Neural progenitor cell (in vitro differentiated cells): ENCODE results near the gene CDH13. TPM values are rescaled to one million over a fixed set of nuclear protein-coding genes. Genes with fewer than 3 reads are reported as not detected.

ENCODE experiments used
- DNase-seq: peaks from one replicate; pipeline ENCODE4 v3.0.0-alpha.2; 2016; ENCODE audit warnings: low spot score
- H2AFZ ChIP-seq: fragments of 200-600 bp; sonication (generic); replicated peaks from 2 replicates; pipeline ENCODE4 v1.6.1; 2016; ENCODE audit warnings: antibody characterized with exemption
- H3F3A ChIP-seq: fragments of 200-600 bp; sonication (generic); 2 replicates; pipeline ENCODE4 v1.6.1; 2016; ENCODE audit warnings: antibody characterized with exemption, low read depth
- H3K27ac ChIP-seq: fragments of 200-600 bp; sonication (generic); 2 replicates; pipeline ENCODE4 v1.5.1; 2016; ENCODE audit warnings: mild to moderate bottlenecking
- H3K27me3 ChIP-seq: fragments of 200-600 bp; sonication (generic); 2 replicates; pipeline ENCODE4 v1.6.1; 2016; ENCODE audit warnings: mild to moderate bottlenecking, moderate library complexity
- H3K36me3 ChIP-seq: fragments of 200-600 bp; sonication (generic); 2 replicates; pipeline ENCODE4 v1.5.1; 2016
- H3K4me1 ChIP-seq: fragments of 200-600 bp; sonication (generic); 2 replicates; pipeline ENCODE4 v1.6.1; 2016; ENCODE audit warnings: mixed run types
- H3K4me2 ChIP-seq: fragments of 200-600 bp; sonication (generic); 2 replicates; pipeline ENCODE4 v1.6.1; 2016
- H3K4me3 ChIP-seq: fragments of 200-600 bp; sonication (generic); 2 replicates; pipeline ENCODE4 v1.5.1; 2016
- H3K79me2 ChIP-seq: fragments of 200-600 bp; sonication (generic); 2 replicates; pipeline ENCODE4 v1.6.1; 2016; ENCODE audit warnings: low read depth
- H3K9ac ChIP-seq: fragments of 200-600 bp; sonication (generic); 2 replicates; pipeline ENCODE4 v1.6.1; 2016
- H3K9me3 ChIP-seq: fragments of 200-600 bp; sonication (generic); 2 replicates; pipeline ENCODE4 v1.5.1; 2016; ENCODE audit warnings: low read depth
- H4K20me1 ChIP-seq: fragments of 200-600 bp; sonication (generic); 2 replicates; pipeline ENCODE4 v1.6.1; 2016; ENCODE audit warnings: low read depth
- H3K27ac Mint-ChIP-seq: 3 replicates; pipeline ENCODE4 v1.8.0; 2021; ENCODE audit warnings: mixed read lengths
- H3K27me3 Mint-ChIP-seq: 2 replicates; pipeline ENCODE4 v1.8.0; 2022; ENCODE audit warnings: low read depth, mild to moderate bottlenecking, inconsistent platforms, moderate library complexity, mixed read lengths; ENCODE audit not compliant: insufficient read depth
- H3K36me3 Mint-ChIP-seq: 3 replicates; pipeline ENCODE4 v1.8.0; 2021; ENCODE audit warnings: mixed read lengths
- H3K4me1 Mint-ChIP-seq: 3 replicates; pipeline ENCODE4 v1.8.0; 2021; ENCODE audit warnings: mixed read lengths
- H3K4me3 Mint-ChIP-seq: 3 replicates; pipeline ENCODE4 v1.8.0; 2021; ENCODE audit warnings: mild to moderate bottlenecking, moderate library complexity, mixed read lengths
- H3K9me3 Mint-ChIP-seq: 3 replicates; pipeline ENCODE4 v1.8.0; 2020; ENCODE audit warnings: mixed read lengths
- EZH2 ChIP-seq: fragments of 200-600 bp; sonication (generic); IDR thresholded peaks from 2 replicates; pipeline ENCODE4 v1.6.1; 2017; ENCODE audit warnings: antibody characterized with exemption, mild to moderate bottlenecking, moderate library complexity
- EZH2phosphoT487 ChIP-seq: fragments of 200-600 bp; sonication (generic); IDR thresholded peaks from 2 replicates; pipeline ENCODE4 v1.6.1; 2017; ENCODE audit warnings: antibody characterized with exemption
- total RNA-seq: library from RNA; depleted of rRNA; stranded (reverse); fragments of >200 nt; gene quantifications from 2 replicates; pipeline ENCODE4 v1.2.3, GENCODE V29; 2015; ENCODE audit warnings: low replicate concordance
- TF ChIP-seq, protein P1 (sequence below): fragments of 200-600 bp; sonication (generic); IDR thresholded peaks from 2 replicates; pipeline ENCODE4 v1.5.1; 2017; ENCODE audit warnings: antibody characterized with exemption, mild to moderate bottlenecking

Gene CDH13
- total RNA-seq, 1 donor from 2014 or later, result 3.0 TPM

- TF ChIP-seq, protein P1, sequence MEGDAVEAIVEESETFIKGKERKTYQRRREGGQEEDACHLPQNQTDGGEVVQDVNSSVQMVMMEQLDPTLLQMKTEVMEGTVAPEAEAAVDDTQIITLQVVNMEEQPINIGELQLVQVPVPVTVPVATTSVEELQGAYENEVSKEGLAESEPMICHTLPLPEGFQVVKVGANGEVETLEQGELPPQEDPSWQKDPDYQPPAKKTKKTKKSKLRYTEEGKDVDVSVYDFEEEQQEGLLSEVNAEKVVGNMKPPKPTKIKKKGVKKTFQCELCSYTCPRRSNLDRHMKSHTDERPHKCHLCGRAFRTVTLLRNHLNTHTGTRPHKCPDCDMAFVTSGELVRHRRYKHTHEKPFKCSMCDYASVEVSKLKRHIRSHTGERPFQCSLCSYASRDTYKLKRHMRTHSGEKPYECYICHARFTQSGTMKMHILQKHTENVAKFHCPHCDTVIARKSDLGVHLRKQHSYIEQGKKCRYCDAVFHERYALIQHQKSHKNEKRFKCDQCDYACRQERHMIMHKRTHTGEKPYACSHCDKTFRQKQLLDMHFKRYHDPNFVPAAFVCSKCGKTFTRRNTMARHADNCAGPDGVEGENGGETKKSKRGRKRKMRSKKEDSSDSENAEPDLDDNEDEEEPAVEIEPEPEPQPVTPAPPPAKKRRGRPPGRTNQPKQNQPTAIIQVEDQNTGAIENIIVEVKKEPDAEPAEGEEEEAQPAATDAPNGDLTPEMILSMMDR, result peak; percentile 47
- TF ChIP-seq EZH2 (no peak), EZH2phosphoT487 (no peak)
- Histone ChIP-seq H2AFZ (no peak overlapping the region), H3F3A (no peaks in the 10 kb centered on the region), H3K4me2 (no peak overlapping the region), H3K79me2 (no peaks in the 10 kb centered on the region), H4K20me1 (no peaks in the 10 kb centered on the region), H3K27ac (no peak overlapping the region), H3K9me3 (no peaks in the 10 kb centered on the region), H3K27me3 (no peaks in the 10 kb centered on the region), H3K4me3 (no peak overlapping the region), H3K4me1 (peaks cover 6% of the 10 kb centered on the region), H3K36me3 (no peaks in the 10 kb centered on the region), H3K9ac (no peak overlapping the region)
- DNase-seq, result peak; percentile 6
- Mint-ChIP-seq H3K27me3 (peaks cover 2% of the 10 kb centered on the region), H3K27ac (no peak overlapping the region), H3K9me3 (no peaks in the 10 kb centered on the region), H3K36me3 (no peaks in the 10 kb centered on the region), H3K4me3 (no peak overlapping the region), H3K4me1 (peaks cover 17% of the 10 kb centered on the region)
These were observed 129.0 kb downstream of the CDH13 start for GRCh38 chr16:82755570-82756282.

- Histone ChIP-seq H4K20me1 (no peaks in the 10 kb centered on the region), H3K36me3 (no peaks in the 10 kb centered on the region), H3K27me3 (no peaks in the 10 kb centered on the region), H3K4me2 (no peak overlapping the region), H3K9ac (no peak overlapping the region), H3K4me3 (no peak overlapping the region), H3K79me2 (no peaks in the 10 kb centered on the region), H3F3A (no peaks in the 10 kb centered on the region), H3K4me1 (peaks cover 6% of the 10 kb centered on the region), H3K27ac (no peak overlapping the region), H2AFZ (no peak overlapping the region), H3K9me3 (no peaks in the 10 kb centered on the region)
- peaks cover 13% of the 10 kb centered on the region for H3K4me1 Mint-ChIP-seq
- H3K27ac Mint-ChIP-seq, result no peak overlapping the region
- no peaks in the 10 kb centered on the region for H3K36me3 Mint-ChIP-seq
- H3K27me3 Mint-ChIP-seq, result peaks cover 2% of the 10 kb centered on the region
- TF ChIP-seq EZH2 (no peak), EZH2phosphoT487 (no peak)
- TF ChIP-seq, protein P1, result no peak
- no peak overlapping the region for H3K4me3 Mint-ChIP-seq
- H3K9me3 Mint-ChIP-seq, result no peaks in the 10 kb centered on the region
- no peak for DNase-seq
These were observed 129.5 kb downstream of the CDH13 start for GRCh38 chr16:82756283-82756599.

DNA sequence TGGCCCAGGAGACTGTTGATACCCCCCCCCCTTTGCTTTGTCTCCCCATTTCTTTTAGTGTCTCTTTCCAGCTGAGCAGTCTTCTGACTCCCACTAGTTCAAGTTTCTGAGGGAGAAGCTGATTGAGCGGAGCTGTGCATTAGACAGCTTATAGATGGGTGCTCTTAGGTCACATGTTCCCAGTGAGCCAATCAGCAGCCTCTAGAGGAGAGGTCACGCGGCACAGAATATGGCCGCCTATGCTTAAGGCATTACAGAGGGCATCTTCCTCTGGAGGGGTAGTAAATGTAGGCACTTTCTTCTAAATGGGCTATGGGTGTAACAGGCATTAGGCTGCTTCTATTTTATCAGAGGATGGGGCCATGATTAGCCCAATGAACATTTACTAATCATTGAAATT lies 131.6 kb downstream of the CDH13 start:
- Histone ChIP-seq H3K4me1 (peaks cover 6% of the 10 kb centered on the region), H3K79me2 (no peaks in the 10 kb centered on the region), H4K20me1 (no peaks in the 10 kb centered on the region), H3K27ac (no peak overlapping the region), H3K4me3 (no peak overlapping the region), H3K9ac (no peak overlapping the region), H3K4me2 (no peak overlapping the region), H3K27me3 (no peaks in the 10 kb centered on the region), H2AFZ (no peak overlapping the region), H3F3A (no peaks in the 10 kb centered on the region), H3K36me3 (no peaks in the 10 kb centered on the region), H3K9me3 (no peaks in the 10 kb centered on the region)
- DNase-seq, result no peak
- TF ChIP-seq EZH2phosphoT487 (no peak), EZH2 (no peak)
- TF ChIP-seq, protein P1, result no peak
- H3K9me3 Mint-ChIP-seq, result no peaks in the 10 kb centered on the region
- peaks cover 4% of the 10 kb centered on the region for H3K4me1 Mint-ChIP-seq
- H3K4me3 Mint-ChIP-seq, result no peak overlapping the region
- no peak overlapping the region for H3K27ac Mint-ChIP-seq
- H3K36me3 Mint-ChIP-seq, result no peaks in the 10 kb centered on the region
- peaks cover 2% of the 10 kb centered on the region for H3K27me3 Mint-ChIP-seq
